ENCODE results near the gene PMEPA1. TPM values are rescaled to one million over a fixed set of nuclear protein-coding genes. Genes with fewer than 3 reads are reported as not detected.
"Not testable (repeated sequence)": the region's sequence is repeated elsewhere in the genome, so short reads cannot be mapped to it uniquely, and the experiment has no call there.

PMEPA1 gene
- total RNA-seq, 1 experiment from 2014 or later = 47.7 TPM

GRCh38 chr20:57651881-57652605 lies 57.8 kb downstream of the PMEPA1 start:
- DNase-seq (ENCODE audit: low spot score) = no peak

- DNase-seq (ENCODE audit: low spot score) = no peak
These were observed 58.9 kb downstream of the PMEPA1 start for GRCh38 chr20:57650756-57651483.

GRCh38 chr20:57650266-57650665 lies 59.5 kb downstream of the PMEPA1 start:
- no peak for DNase-seq (ENCODE audit: low spot score)

GRCh38 chr20:57649617-57650015 lies 60.2 kb downstream of the PMEPA1 start:
- DNase-seq (ENCODE audit: low spot score) = no peak

GRCh38 chr20:57648878-57649616 lies 60.8 kb downstream of the PMEPA1 start:
- DNase-seq (ENCODE audit: low spot score) = no peak

- DNase-seq (ENCODE audit: low spot score) = no peak
These were observed 61.7 kb downstream of the PMEPA1 start for GRCh38 chr20:57647933-57648785.

GRCh38 chr20:57647006-57647932 lies 62.5 kb downstream of the PMEPA1 start:
- no peak for DNase-seq (ENCODE audit: low spot score)

GRCh38 chr20:57638895-57639236 lies 70.9 kb downstream of the PMEPA1 start:
- DNase-seq (ENCODE audit: low spot score) = no peak

GRCh38 chr20:57638173-57638894 lies 71.5 kb downstream of the PMEPA1 start:
- DNase-seq (ENCODE audit: low spot score) = no peak

GRCh38 chr20:57633945-57634491 lies 75.8 kb downstream of the PMEPA1 start:
- no peak for DNase-seq (ENCODE audit: low spot score)

GRCh38 chr20:57632286-57632685 lies 77.5 kb downstream of the PMEPA1 start:
- no peak for DNase-seq (ENCODE audit: low spot score)

- DNase-seq (ENCODE audit: low spot score) = no peak
These were observed 79.8 kb downstream of the PMEPA1 start for GRCh38 chr20:57630061-57630460.

- DNase-seq (ENCODE audit: low spot score) = not testable (repeated sequence)
These were observed 80.3 kb downstream of the PMEPA1 start for GRCh38 chr20:57629491-57629901.

- not testable (repeated sequence) for DNase-seq (ENCODE audit: low spot score)
These were observed 80.9 kb downstream of the PMEPA1 start for GRCh38 chr20:57628962-57629308.

GRCh38 chr20:57628047-57628961 lies 81.5 kb downstream of the PMEPA1 start:
- DNase-seq (ENCODE audit: low spot score) = no peak

- DNase-seq (ENCODE audit: low spot score) = no peak
These were observed 82.5 kb downstream of the PMEPA1 start for GRCh38 chr20:57627339-57627738.

- DNase-seq (ENCODE audit: low spot score) = no peak
These were observed 83.8 kb downstream of the PMEPA1 start for GRCh38 chr20:57625978-57626377.

- no peak for DNase-seq (ENCODE audit: low spot score)
These were observed 84.4 kb downstream of the PMEPA1 start for GRCh38 chr20:57625181-57625958.

Data from HT-29 (cell line).